OCI-LY7 (cell line): Measurements from ENCODE around the gene IL2RA. TPM values are rescaled to one million over a fixed set of nuclear protein-coding genes. Genes with fewer than 3 reads are reported as not detected.

Experiments used
- BruUV-seq: library from RNA; stranded (reverse); fragments of 400-500 nt; replicated peaks from 2 replicates; lab custom pipeline; 2021; lab: Mats Ljungman, UMichigan
- CTCF ChIA-PET: fragments of 300-600 bp; sonication (Branson Sonifier 250); formaldehyde crosslinking; loops from one replicate; lab custom pipeline; 2022; ENCODE audit warnings: antibody characterized with exemption; ENCODE audit not compliant: unreplicated experiment; lab: Charles Lee
- POLR2A ChIA-PET: fragments of 300-600 bp; sonication (Branson Sonifier 250); formaldehyde crosslinking; loops from one replicate; lab custom pipeline; 2022; ENCODE audit warnings: antibody characterized with exemption; lab: Charles Lee
- DNase-seq: peaks from one replicate; pipeline ENCODE4 v3.0.0-alpha.2; 2015; ENCODE audit warnings: low spot score
- H2AFZ ChIP-seq: fragments of 200-600 bp; sonication (generic), shearing (Covaris generic); 2 replicates; pipeline ENCODE4 v1.6.1; 2014; ENCODE audit warnings: mild to moderate bottlenecking, antibody characterized with exemption, low read length, moderate library complexity
- H3K27ac ChIP-seq: fragments of 200-600 bp; sonication (generic); 2 replicates; pipeline ENCODE4 v1.5.1; 2014; ENCODE audit warnings: mixed run types, low read depth, mild to moderate bottlenecking, moderate library complexity, low read length, inconsistent platforms; ENCODE audit not compliant: poor library complexity, severe bottlenecking
- H3K36me3 ChIP-seq: fragments of 200-600 bp; sonication (generic); 2 replicates; pipeline ENCODE4 v1.6.1; 2014; ENCODE audit warnings: mild to moderate bottlenecking, antibody characterized with exemption, low read length, moderate library complexity, mixed read lengths; ENCODE audit not compliant: insufficient read depth
- H3K4me1 ChIP-seq: fragments of 200-600 bp; sonication (generic); 2 replicates; pipeline ENCODE4 v1.5.1; 2014; ENCODE audit warnings: mild to moderate bottlenecking, low read length; ENCODE audit not compliant: insufficient read depth, poor library complexity, severe bottlenecking
- H3K4me2 ChIP-seq: fragments of 200-600 bp; sonication (generic); 2 replicates; pipeline ENCODE4 v1.6.1; 2014; ENCODE audit warnings: mild to moderate bottlenecking, low read length
- H3K4me3 ChIP-seq: fragments of 200-600 bp; sonication (generic); 2 replicates; pipeline ENCODE4 v1.5.1; 2014; ENCODE audit warnings: mild to moderate bottlenecking, low read depth, low read length; ENCODE audit not compliant: poor library complexity, severe bottlenecking
- H3K79me2 ChIP-seq: fragments of 200-600 bp; sonication (generic); 2 replicates; pipeline ENCODE4 v1.6.1; 2016; ENCODE audit warnings: low read depth, mild to moderate bottlenecking, low read length, moderate library complexity, mixed read lengths; ENCODE audit not compliant: insufficient read depth
- H3K9me2 ChIP-seq: fragments of 200-600 bp; sonication (generic); 2 replicates; pipeline ENCODE4 v1.6.1; 2016; ENCODE audit warnings: mild to moderate bottlenecking, low read length, mixed read lengths; ENCODE audit not compliant: insufficient read depth
- H3K9me3 ChIP-seq: fragments of 200-600 bp; sonication (generic); 2 replicates; pipeline ENCODE4 v1.6.1; 2014; ENCODE audit warnings: mild to moderate bottlenecking, mixed run types, low read length, mixed read lengths
- H4K20me1 ChIP-seq: fragments of 200-600 bp; sonication (generic); 2 replicates; pipeline ENCODE4 v1.6.1; 2014; ENCODE audit warnings: mild to moderate bottlenecking, antibody characterized with exemption, low read length, moderate library complexity, mixed read lengths; ENCODE audit not compliant: insufficient read depth
- CTCF ChIP-seq: fragments of 200-600 bp; sonication (generic); conservative IDR thresholded peaks from 2 replicates; pipeline ENCODE4 v1.5.1; 2014; ENCODE audit warnings: mild to moderate bottlenecking, antibody characterized with exemption, low read length, moderate library complexity, mixed read lengths
- EZH2phosphoT487 ChIP-seq: fragments of 200-600 bp; sonication (generic); IDR thresholded peaks from 2 replicates; pipeline ENCODE4 v1.6.1; 2018; ENCODE audit warnings: low read depth, borderline replicate concordance, mild to moderate bottlenecking, mixed run types, antibody characterized with exemption, low read length, moderate library complexity, mixed read lengths
- intact Hi-C: fragments of 100-400 bp; cut with micrococcal nuclease; formaldehyde crosslinking; loops from one replicate; pipeline ENCODE4 v1.10.0; 2022; ENCODE audit not compliant: unreplicated experiment
- total RNA-seq, 2 experiments: library from RNA; depleted of rRNA in 1 of 2; stranded (reverse); fragments of >200 nt in 1 of 2; shearing (Covaris generic) in 1 of 2; gene quantifications; 2 replicates each; pipeline ENCODE4 v1.2.3, GENCODE V29; 2014 to 2022

IL2RA gene
- total RNA-seq, 2 experiments from 2014 or later = 22.3 to 24.0 TPM

- POLR2A ChIA-PET = no interaction called here
- H3K4me3 ChIP-seq = no peak overlapping the region
- intact Hi-C loops = no loop called here
- no peak for TF ChIP-seq CTCF
- TF ChIP-seq EZH2phosphoT487 = no peak
- H3K9me2 ChIP-seq = no peaks in the 10 kb centered on the region
- no peak overlapping the region for H3K4me2 ChIP-seq
- no peak for DNase-seq
- H3K36me3 ChIP-seq = peaks cover 96% of the 10 kb centered on the region
- CTCF ChIA-PET = no interaction called here
- BruUV-seq = no TSS peak
- H2AFZ ChIP-seq = no peak overlapping the region
- peaks cover 71% of the 10 kb centered on the region for H3K79me2 ChIP-seq
- no peak overlapping the region for H3K27ac ChIP-seq
- peaks cover 25% of the 10 kb centered on the region for H3K4me1 ChIP-seq
- H4K20me1 ChIP-seq = peaks cover 19% of the 10 kb centered on the region; the same call in 1 of the 2 replicates
- no peaks in the 10 kb centered on the region for H3K9me3 ChIP-seq
Measured at GRCh38 chr10:6103591-6103990, 41.4 kb upstream of the IL2RA start.

DNA sequence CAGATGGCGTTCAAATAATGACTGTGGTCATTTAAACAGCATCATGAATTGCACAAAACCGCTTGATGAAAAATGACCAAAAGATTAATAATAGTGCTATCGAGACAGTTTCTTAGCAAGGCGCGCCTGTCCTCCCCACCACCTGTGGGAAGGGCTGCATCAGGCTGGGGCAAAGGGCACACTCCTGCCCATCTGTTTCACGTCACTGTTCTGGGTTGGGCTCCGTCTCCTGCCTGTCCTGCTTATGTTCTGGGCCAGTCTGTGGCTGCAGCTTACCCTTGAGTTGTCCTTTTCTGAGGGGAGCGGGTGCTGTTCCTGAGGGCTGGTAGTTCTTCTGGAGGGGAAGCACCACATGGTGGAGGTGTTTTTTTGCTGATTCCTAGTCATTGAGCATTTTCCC, 40.0 kb upstream of the IL2RA start:
- intact Hi-C loops = no loop called here
- Histone ChIP-seq H3K36me3 (peaks cover 97% of the 10 kb centered on the region), H4K20me1 (peaks cover 19% of the 10 kb centered on the region; the same call in 1 of the 2 replicates)

More for the DNA sequence above, 40.0 kb upstream of the IL2RA start:
- H3K4me2 ChIP-seq = no peak overlapping the region
- H3K9me3 ChIP-seq = no peaks in the 10 kb centered on the region
- ChIA-PET POLR2A (no interaction called here), CTCF (no interaction called here)
- H3K79me2 ChIP-seq = peaks cover 86% of the 10 kb centered on the region
- DNase-seq = no peak
- no peak overlapping the region for H3K4me3 ChIP-seq
- no peaks in the 10 kb centered on the region for H3K9me2 ChIP-seq
- TF ChIP-seq EZH2phosphoT487 (no peak), CTCF (no peak)
- H3K27ac ChIP-seq = no peak overlapping the region
- no peak overlapping the region for H2AFZ ChIP-seq
- peaks cover 25% of the 10 kb centered on the region for H3K4me1 ChIP-seq
- BruUV-seq = no TSS peak
